Erythroblast (primary cell): Measurements from ENCODE around the gene THSD7A.
A peak's percentile ranks its signal among the peaks of the same experiment; 100 is the strongest.

Source experiments
- DNase-seq, 2 experiments: peaks; one replicate each; lab custom pipeline; 2025; lab: John Stamatoyannopoulos, UW
- GATA1 ChIP-seq: IDR thresholded peaks from 2 replicates; pipeline ENCODE4 v1.6.1; 2011; ENCODE audit warnings: low read depth, mild to moderate bottlenecking, control low read depth, low read length, moderate library complexity
- POLR2A ChIP-seq: IDR thresholded peaks from 2 replicates; pipeline ENCODE4 v1.6.1; 2011; ENCODE audit warnings: mild to moderate bottlenecking, low read length

The THSD7A gene

DNA sequence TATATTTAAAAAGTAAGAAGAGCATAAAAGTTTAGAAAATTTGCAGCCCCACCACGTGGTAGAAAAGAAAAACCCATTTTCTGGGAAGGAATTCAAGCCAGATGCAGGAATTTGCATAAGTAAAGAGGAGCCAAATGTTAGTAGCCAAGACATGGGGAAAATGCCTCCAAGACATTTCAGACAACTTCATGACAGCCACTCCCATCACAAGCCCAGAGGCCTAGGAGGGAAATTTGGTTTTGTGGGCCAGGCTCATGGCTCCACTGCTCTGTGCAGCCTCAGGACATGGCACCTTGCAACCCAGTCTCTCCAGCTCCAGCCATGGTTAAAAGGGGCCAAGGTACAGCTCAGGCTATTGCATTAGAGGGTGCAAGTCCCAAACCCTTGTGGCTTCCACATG, 411.9 kb downstream of the THSD7A start:
- no peak for TF ChIP-seq POLR2A
- TF ChIP-seq GATA1: no peak
- no peak for DNase-seq

DNA sequence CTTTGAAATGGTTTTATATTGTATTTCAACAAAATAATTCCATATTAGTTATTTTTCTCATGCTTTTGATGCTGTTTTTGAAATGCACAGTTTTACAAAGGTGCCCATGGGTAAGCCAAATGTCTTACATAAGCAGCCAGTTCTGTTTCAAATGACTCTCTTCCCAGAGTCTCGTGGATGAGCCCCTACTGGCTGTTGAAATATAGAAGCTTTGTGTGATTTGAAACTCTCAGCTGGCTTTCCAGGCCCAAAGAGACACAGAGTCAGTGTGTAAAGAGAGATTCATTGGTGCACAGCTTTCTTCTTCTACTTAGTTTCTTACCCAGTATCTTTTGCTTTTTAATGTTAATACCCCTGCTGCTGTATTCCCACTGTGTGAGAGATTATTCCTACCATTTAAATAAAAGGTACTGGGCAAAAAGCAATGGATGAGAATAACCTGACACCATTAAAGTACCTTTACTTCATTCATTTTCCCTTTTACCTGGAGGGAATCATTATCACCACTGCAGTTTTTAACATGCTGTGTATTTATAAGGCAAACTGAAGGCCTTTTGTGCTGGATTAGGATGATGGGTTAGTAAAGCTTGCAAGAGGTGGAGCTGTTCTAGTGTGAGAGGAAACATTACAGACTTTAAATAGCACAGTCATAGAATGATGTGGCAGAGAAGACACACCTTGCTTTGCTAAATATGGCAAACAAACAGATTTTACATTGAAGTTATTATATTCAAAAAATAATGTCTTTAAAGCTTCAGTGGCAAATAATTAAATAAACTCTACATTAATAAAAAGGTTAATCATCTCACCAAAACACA, 415.1 kb downstream of the THSD7A start:
- DNase-seq: no peak
- no peak for TF ChIP-seq POLR2A
- TF ChIP-seq GATA1: no peak

DNA sequence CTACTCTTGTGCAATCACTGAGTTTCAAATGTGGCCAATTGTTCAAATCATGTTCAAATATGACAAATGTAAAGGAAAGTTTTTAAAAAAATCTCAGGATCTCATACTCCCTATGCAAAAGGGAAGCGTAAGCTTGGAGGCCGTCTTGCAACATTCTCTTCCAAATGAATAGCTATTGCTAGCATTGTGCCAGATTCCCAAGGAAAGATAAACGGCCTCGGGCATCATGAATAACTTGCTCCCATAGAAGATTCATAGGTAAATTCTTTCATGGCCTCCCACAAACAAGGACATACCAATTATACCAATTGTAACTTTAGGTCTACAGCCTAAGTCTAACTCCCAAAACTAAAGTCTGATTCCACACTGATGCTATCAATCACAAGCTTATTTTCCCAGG, 416.9 kb downstream of the THSD7A start:
- no peak for DNase-seq
- TF ChIP-seq GATA1 (no peak), POLR2A (no peak)

- TF ChIP-seq POLR2A (no peak), GATA1 (no peak)
- DNase-seq: no peak
These were observed 418.1 kb downstream of the THSD7A start for GRCh38 chr7:11413901-11414300.

- no peak for DNase-seq
- TF ChIP-seq GATA1 (no peak), POLR2A (no peak)
These were observed 420.0 kb downstream of the THSD7A start for GRCh38 chr7:11412036-11412435.

GRCh38 chr7:11410656-11411644, 421.0 kb downstream of the THSD7A start:
- no peak for DNase-seq
- TF ChIP-seq POLR2A (no peak), GATA1 (no peak)

DNA sequence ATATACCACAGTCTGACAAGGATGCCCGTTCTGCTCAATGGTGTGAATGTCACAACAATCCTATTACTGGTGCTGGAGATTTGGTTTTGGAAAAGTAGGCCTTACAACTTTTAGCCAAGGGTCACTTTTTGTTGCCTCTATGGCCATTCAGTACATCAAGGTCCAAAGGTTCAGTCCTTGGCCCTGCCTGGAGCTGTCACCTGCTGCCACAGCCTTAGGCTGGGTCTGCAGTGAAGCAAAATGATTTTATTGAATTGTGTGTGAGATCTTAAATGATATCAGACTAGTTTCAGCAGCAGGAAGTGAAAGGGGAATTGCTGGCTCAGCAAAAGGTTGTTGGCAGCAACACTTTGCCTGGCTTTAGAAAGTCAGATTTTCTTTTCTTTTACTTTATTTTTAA, 427.6 kb downstream of the THSD7A start:
- no peak for TF ChIP-seq POLR2A
- no peak for TF ChIP-seq GATA1
- no peak for DNase-seq

DNA sequence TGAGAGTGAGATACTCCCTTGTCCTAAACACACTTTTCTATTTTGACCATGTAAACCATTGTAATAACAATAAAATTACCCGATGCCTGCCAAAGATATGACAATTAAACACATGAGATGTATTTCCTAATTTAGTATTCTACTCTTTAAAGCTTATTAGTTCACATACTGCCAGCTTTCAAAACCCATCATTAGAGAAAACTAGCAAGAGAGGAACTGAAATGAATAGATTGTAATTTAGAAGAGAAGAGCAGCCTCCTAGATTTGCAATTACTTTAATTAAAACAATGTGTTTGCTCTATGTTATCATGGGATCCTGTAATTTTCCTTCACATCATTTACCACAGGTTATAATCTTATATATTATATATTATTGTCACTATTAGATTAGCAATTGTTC, 428.2 kb downstream of the THSD7A start:
- no peak for DNase-seq
- TF ChIP-seq POLR2A (no peak), GATA1 (no peak)

DNA sequence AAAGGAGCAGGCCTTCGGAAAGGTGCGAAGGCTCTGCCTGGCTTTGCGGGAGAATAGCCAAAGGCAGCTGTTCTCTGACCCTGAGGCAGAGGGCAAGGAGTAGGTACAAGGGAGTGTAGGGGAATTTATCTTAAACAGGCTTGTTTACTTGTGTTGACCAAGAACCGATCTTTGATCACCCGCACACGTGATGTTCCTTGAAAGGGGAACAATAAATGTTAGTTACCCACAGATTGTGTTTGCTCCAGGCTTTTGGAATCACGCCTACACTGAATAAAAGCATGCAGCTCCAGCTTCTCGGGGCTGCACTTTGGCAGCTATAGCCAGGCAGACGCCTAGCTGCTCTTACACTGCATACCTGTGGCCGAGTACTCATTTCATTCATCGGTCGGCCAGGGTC, 437.6 kb downstream of the THSD7A start:
- no peak for DNase-seq
- TF ChIP-seq GATA1 (no peak), POLR2A (no peak)

- TF ChIP-seq POLR2A (no peak), GATA1 (no peak)
- no peak for DNase-seq
These were observed 452.4 kb downstream of the THSD7A start for GRCh38 chr7:11379641-11380040.

GRCh38 chr7:11376529-11376928, 455.5 kb downstream of the THSD7A start:
- DNase-seq: no peak
- no peak for TF ChIP-seq POLR2A
- TF ChIP-seq GATA1: no peak

GRCh38 chr7:11374629-11375028, 457.4 kb downstream of the THSD7A start:
- DNase-seq: no peak

DNA sequence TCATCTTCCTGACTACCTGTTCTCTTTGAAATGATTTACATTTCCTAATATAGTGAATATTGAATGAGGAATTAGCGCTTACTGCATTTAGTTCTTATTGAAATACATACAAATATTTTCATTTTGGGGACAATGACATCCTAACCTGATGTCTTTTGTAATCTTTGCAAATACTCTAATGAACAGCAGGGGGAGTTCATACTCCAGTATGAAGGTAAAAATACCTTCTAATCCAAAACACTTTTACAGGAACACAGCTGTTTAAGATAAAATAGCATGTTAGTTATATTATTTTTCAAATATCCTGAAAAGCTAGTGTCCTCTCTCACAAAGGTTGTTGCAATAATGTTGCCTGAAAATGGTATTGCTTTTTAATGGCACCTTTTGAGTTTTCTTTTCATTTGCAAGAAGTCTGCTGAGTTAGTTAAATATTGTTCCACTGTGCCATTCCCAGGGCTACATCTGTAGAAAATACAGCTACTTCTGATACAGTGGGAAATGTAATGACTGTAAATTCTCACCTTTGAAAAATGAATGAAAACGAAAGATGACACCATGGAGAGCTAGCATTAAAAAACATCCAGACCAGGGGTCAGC, 458.4 kb downstream of the THSD7A start:
- DNase-seq: peak in 1 of 2 experiments; percentile 31
- TF ChIP-seq POLR2A (no peak), GATA1 (no peak)

More at GRCh38 chr7:11374629-11375028, 457.4 kb downstream of the THSD7A start:
- no peak for TF ChIP-seq POLR2A
- TF ChIP-seq GATA1: no peak
